Stomach smooth muscle (tissue), 2 donors: ENCODE results near the gene METTL21C.

Source experiments
- H3K27ac ChIP-seq: one replicate; pipeline ENCODE4 v1.7.0; 2013; ENCODE audit warnings: mild to moderate bottlenecking, low read length, inconsistent platforms
- H3K27me3 ChIP-seq, 2 donors: one replicate each; pipeline ENCODE4 v1.7.0; 2013; ENCODE audit warnings: low read length in 2 of 2; ENCODE audit not compliant: insufficient read depth in 2 of 2, control insufficient read depth in 1 of 2
- H3K36me3 ChIP-seq, 2 donors: one replicate each; pipeline ENCODE4 v1.7.0; 2013; ENCODE audit warnings: low read length in 2 of 2; ENCODE audit not compliant: control insufficient read depth in 2 of 2, insufficient read depth in 2 of 2
- H3K4me1 ChIP-seq: one replicate; pipeline ENCODE4 v1.7.0; 2013; ENCODE audit warnings: low read length; ENCODE audit not compliant: control insufficient read depth, insufficient read depth
- H3K4me3 ChIP-seq, 2 donors: one replicate each; pipeline ENCODE4 v1.7.0; 2013; ENCODE audit warnings: low read length in 2 of 2
- H3K9ac ChIP-seq, 2 donors: one replicate each; pipeline ENCODE4 v1.7.0; 2013; ENCODE audit warnings: low read length in 2 of 2, mild to moderate bottlenecking in 1 of 2
- H3K9me3 ChIP-seq, 2 donors: one replicate each; pipeline ENCODE4 v1.7.0; 2013; ENCODE audit warnings: low read length in 2 of 2; ENCODE audit not compliant: control insufficient read depth in 2 of 2
- donor health status: healthy.
- donor health status: Pancreatic carcinoma.

The METTL21C gene

DNA sequence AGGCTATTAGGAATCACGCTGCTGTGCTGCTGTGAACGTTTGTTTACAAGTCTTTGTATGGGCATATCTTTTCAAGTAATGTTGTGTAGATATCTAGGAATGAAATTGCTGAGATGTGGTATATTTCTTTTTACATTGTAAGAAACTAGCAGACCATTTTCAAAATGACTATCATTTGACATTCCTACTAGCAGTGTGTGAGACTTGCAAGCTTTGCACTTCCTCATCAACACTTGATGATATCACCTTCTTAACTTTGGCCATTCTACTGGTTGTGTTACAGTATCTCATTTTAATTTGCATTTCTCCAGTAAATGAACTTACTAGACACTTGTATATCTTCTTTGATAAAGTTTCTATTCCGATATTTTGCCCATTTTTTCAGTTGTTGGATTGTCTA lies 12.1 kb downstream of the METTL21C start:
- Histone ChIP-seq H3K9ac (no peak overlapping the region), H3K27me3 (no peaks in the 10 kb centered on the region), H3K4me1 (no peaks in the 10 kb centered on the region), H3K27ac (no peak overlapping the region), H3K9me3 (peaks cover 0 to 2% of the 10 kb centered on the region in 2 donors), H3K36me3 (peaks cover 9% of the 10 kb centered on the region in 2 donors), H3K4me3 (no peak overlapping the region)

DNA sequence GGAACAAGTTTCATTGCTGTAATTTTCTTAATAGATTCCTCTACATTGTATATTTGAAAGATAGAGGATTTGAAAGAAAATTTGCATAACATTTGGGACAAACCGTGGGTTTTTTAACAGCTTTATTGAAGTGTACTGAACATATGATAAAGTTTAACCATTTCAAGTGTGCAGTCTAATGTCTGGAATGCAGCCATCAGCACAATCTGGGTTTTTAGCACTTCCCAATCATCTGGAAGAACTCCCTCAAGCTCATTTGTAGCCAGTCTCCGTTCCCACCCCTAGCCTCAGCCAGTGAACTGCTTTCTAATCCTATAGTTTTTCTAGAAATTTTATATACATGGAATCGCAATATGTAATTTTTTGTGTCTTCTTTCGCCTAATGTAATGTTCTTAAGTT lies 12.6 kb downstream of the METTL21C start:
- Histone ChIP-seq H3K4me3 (no peak overlapping the region), H3K36me3 (peaks cover 12 to 13% of the 10 kb centered on the region in 2 donors), H3K4me1 (no peaks in the 10 kb centered on the region), H3K9ac (no peak overlapping the region), H3K9me3 (peaks cover 0 to 2% of the 10 kb centered on the region in 2 donors), H3K27me3 (no peaks in the 10 kb centered on the region), H3K27ac (no peak overlapping the region)

DNA sequence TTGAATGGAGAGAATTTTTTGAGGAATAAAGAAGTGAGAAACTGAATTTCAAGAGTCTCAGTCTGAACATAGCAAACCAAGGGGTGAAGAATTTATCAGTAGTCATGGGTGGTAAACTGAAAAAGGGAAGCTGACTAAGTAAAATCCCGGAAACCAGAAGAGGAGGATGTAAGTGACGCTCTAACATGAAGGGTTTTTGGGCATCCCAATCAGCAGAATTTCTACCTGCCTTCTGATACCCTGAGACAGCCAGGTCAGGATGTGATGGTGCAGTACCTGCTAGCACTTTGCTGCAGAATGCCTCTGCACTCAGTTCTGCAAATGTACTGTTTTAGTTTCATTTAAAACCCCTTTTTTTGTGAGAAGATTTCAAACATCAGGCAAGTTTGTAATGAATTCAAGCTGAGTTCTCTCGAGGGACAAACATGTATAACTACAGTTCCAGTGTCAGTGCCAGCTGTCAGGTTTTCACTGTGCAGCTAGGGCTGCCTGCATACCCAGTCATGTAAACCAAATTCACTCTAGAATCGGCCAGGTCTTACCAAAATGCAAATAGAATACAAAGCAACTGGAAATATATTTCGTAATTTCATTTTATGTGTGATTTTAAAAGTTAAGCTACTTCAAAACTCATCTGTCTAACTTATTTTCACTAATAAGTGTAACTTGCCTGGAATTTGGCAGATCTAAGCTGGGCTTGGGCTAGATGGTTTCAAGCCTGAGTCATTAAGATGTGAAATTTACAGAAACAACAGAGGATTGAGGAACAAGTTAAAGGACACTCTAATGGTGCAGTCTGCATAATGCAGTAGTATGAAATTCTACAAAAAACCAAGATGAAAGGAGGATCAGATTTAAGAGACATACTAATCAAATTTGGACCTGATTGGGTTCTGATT lies 13.8 kb downstream of the METTL21C start:
- Histone ChIP-seq H3K27ac (no peak overlapping the region), H3K36me3 (peaks cover 12 to 20% of the 10 kb centered on the region in 2 donors), H3K4me3 (no peak overlapping the region), H3K9me3 (peaks cover 0 to 2% of the 10 kb centered on the region in 2 donors), H3K27me3 (no peaks in the 10 kb centered on the region), H3K4me1 (no peaks in the 10 kb centered on the region), H3K9ac (no peak overlapping the region)

DNA sequence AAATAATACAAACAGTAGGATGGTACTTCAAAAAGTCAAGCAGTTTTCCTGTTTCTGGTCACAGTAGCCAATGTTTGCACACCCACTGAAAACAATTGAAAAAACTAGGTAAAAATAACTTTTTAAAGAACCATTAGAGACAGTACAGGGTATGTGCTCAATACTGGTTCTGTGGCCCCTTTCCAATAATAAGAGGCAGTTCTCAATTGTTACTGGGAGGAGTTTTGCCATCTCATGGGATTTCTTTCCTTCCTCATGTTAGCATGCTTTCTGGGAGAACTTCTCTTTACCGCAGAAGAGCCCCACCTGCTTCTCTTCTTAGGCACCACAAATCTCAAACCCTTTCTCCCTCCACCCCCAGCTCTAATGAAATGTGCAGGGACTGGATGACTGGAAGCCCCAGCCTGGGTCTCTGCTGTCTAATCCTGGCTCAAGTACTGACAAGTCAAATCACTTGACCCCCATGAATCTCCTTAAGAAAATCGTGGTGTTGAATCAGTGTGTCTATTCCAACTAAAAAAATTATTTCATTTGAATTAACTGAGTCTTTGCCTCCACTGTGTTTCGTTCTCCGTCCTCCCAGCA lies 14.6 kb downstream of the METTL21C start:
- no peak overlapping the region for H3K4me3 ChIP-seq
- peaks cover 0 to 2% of the 10 kb centered on the region in 2 donors for H3K9me3 ChIP-seq
- H3K9ac ChIP-seq = no peak overlapping the region
- H3K36me3 ChIP-seq = peaks cover 12 to 20% of the 10 kb centered on the region in 2 donors
- no peaks in the 10 kb centered on the region for H3K4me1 ChIP-seq
- H3K27me3 ChIP-seq = no peaks in the 10 kb centered on the region
- no peak overlapping the region for H3K27ac ChIP-seq

DNA sequence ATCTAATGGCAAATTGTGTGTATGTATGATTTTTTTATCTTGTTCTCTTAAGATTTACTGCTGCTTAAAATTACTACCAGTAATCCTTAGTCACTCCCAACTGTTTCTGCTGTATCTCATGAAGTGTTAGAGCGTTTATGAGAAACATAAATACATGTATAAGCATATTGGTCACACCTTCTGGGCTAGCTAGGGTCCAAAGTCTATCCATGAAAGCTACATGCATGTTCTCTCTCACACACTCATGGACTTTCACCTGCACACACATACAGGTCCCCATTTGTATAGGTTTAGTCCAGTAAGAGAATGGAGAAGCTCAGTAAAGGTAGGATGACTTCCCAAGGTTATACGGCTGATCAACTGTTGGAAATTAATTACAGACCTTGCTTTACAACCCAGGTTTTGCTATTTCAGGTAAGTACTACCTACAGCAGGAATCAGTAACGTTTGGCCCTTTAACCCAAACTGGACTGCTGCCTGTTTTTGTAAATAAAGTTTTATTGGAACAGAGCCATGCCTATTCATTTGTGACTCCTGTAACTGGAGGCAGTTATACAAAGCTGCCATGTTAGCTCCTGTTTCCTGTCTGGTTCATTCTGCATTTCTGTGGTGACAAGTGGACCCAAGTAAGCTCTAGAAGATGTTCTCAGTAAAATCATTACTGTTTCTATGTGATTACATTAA lies 15.3 kb downstream of the METTL21C start:
- H3K36me3 ChIP-seq = peaks cover 12 to 20% of the 10 kb centered on the region in 2 donors
- peaks cover 0 to 2% of the 10 kb centered on the region in 2 donors for H3K9me3 ChIP-seq
- no peaks in the 10 kb centered on the region for H3K27me3 ChIP-seq
- no peak overlapping the region for H3K9ac ChIP-seq
- no peak overlapping the region for H3K27ac ChIP-seq
- H3K4me1 ChIP-seq = no peaks in the 10 kb centered on the region
- no peak overlapping the region for H3K4me3 ChIP-seq

DNA sequence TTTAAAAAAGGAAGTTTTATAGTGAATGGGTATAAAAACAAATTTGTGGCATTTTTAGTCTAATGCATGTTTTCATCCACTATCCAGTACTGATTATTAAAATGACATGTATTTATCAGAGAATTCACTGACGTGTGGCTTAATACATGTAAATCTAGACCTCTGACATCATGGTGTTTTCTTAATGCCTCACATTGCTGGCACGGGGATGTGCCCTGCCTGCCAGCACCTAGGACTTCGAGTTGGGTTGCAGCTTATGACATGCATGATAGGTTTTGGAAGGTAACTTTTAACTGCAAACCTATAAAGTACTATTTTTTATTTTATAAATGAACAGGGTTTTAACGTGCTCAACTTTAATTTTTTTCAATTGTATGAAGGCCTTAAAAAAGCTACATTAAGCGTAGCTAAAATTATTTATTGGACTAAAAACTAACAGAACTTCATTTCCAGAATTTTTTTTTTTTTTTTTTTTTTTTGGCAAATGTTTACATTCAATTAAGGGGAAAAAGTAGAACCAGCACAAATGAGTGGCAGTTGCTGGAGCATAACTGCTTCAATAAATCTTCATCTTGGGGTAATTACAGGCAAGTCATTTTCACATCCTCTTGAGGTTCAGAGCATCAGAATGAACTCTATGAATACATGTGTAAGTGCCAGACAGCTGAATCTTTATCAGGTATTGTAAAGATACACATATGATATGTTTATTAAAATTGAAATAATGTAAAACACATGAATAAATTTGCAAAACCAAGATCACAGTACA lies 16.3 kb downstream of the METTL21C start:
- Histone ChIP-seq H3K36me3 (peaks cover 13 to 24% of the 10 kb centered on the region in 2 donors), H3K27ac (no peak overlapping the region), H3K9ac (no peak overlapping the region), H3K4me1 (no peaks in the 10 kb centered on the region), H3K9me3 (peaks cover 0 to 2% of the 10 kb centered on the region in 2 donors), H3K4me3 (no peak overlapping the region), H3K27me3 (no peaks in the 10 kb centered on the region)

DNA sequence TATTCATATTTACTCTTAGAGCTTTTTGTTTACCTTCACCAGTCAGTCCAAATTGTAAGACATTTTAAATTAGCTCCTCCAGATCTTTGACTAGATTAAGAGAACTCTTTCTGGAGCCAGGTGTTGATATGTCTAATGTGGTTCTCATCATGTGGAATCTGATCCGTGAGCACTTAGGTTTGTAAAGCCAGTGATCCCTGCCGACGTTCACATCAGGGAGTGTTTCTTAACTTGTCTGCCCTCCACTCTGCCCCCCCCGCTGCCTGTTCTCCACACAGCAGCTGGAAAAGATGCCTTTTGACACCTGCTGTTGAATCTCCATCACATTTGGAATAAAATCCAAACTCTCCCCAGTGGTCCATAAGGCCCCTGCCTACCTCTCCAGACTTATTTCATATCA lies 17.7 kb downstream of the METTL21C start:
- Histone ChIP-seq H3K9ac (no peak overlapping the region), H3K27ac (no peak overlapping the region), H3K9me3 (no peaks in the 10 kb centered on the region), H3K27me3 (no peaks in the 10 kb centered on the region), H3K4me3 (no peak overlapping the region), H3K4me1 (no peaks in the 10 kb centered on the region), H3K36me3 (peaks cover 24% of the 10 kb centered on the region in 2 donors)

DNA sequence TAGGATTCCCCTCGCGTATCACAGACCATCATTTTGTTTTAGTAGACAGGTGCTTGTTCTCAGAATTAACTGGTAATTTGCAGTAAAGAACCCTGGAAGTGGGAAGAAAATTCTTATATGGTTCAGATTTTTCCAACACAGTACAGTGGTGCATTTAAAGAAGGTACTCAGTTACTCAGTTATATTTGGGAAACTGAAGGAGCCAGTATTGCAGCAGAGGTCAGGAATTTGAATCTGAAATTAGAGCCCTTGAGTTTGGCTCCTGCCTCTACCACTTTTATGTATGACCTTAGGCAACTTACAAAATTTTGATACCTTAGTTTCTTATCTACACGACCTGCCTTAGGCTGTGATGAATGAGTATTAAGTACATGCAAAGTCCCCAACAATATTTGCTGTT lies 19.7 kb downstream of the METTL21C start:
- Histone ChIP-seq H3K27me3 (no peaks in the 10 kb centered on the region), H3K4me1 (no peaks in the 10 kb centered on the region), H3K9me3 (no peaks in the 10 kb centered on the region), H3K27ac (no peak overlapping the region), H3K4me3 (no peak overlapping the region), H3K36me3 (peaks cover 26 to 29% of the 10 kb centered on the region in 2 donors), H3K9ac (no peak overlapping the region)

DNA sequence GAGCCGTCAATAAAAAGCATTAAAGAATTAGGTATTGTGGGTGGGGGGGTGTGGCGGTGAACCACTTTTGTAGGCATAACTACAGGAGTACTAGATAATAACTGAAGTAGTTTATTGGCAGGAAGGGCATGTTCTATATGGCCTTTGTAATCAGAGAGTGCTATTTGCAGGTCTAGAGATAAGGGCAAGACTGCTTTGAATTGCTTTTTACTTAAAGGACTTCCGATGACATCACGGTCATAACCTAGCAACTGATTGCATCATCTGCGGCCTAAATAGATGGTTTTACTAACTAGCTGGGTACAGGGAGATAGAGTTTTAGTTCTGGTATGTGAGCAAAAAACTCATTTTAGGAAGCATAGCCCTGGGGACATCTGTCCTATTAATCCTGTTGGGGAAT lies 24.7 kb downstream of the METTL21C start:
- Histone ChIP-seq H3K27me3 (no peaks in the 10 kb centered on the region), H3K9me3 (no peaks in the 10 kb centered on the region), H3K4me3 (no peak overlapping the region), H3K27ac (no peak overlapping the region), H3K4me1 (no peaks in the 10 kb centered on the region), H3K36me3 (peaks cover 24 to 25% of the 10 kb centered on the region in 2 donors), H3K9ac (no peak overlapping the region)

DNA sequence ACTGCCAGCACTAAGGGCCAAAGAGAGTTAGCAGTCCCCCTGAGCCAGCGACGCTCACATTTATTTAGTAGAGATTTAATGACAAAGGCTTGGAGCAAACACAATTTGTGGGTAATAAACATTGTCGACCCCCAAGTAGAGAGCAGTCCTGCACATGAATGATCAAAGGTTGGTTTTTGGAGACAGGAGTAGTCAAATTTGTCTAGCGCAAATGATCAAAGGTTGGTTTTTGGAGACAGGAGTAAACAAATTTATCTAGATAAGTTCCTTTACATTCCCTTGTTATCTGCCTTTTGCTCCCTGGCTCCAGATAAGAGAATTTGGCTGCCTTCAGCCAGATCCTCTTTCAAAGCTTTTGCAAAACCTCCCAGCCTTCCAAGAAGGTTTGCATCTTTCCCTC lies 26.9 kb downstream of the METTL21C start:
- Histone ChIP-seq H3K36me3 (peaks cover 19 to 21% of the 10 kb centered on the region in 2 donors), H3K9me3 (no peaks in the 10 kb centered on the region), H3K27me3 (no peaks in the 10 kb centered on the region), H3K4me3 (no peak overlapping the region), H3K4me1 (no peaks in the 10 kb centered on the region), H3K27ac (no peak overlapping the region), H3K9ac (no peak overlapping the region)
